CD4-positive, alpha-beta T cell (primary cell): ENCODE measurements around the gene TMEM63C. TPM values are rescaled to one million over a fixed set of nuclear protein-coding genes. Genes with fewer than 3 reads are reported as not detected.

Source experiments
- ATAC-seq: fragments of 200-7000 bp; cut with Tn5 transposase; one replicate; pipeline ENCODE4 v1.10.0; 2022; ENCODE audit warnings: mild to moderate bottlenecking; ENCODE audit not compliant: poor library complexity
- CTCF ChIA-PET: fragments of 350-600 bp; sonication (Branson Sonifier 250); formaldehyde crosslinking; loops from one replicate; lab custom pipeline; 2021; ENCODE audit warnings: antibody characterized with exemption, inconsistent platforms; lab: Charles Lee
- POLR2A ChIA-PET: fragments of 350-600 bp; sonication (Branson Sonifier 250); formaldehyde crosslinking; loops from one replicate; lab custom pipeline; 2021; ENCODE audit warnings: antibody characterized with exemption, inconsistent platforms; lab: Charles Lee
- DNase-seq, 14 experiments: peaks; one replicate each; pipeline ENCODE4 v3.0.0-alpha.2; 2013 to 2020; ENCODE audit warnings: mixed read lengths in 2 of 14
- H3K27ac ChIP-seq, 2 donors: one replicate each; pipeline versions ENCODE4 v1.5.1 to v1.7.0; 2013; ENCODE audit warnings: low read length in 2 of 2, low read depth in 1 of 2, mild to moderate bottlenecking in 1 of 2
- H3K27me3 ChIP-seq, 2 experiments: 1 replicate in 1 of 2; 2 replicates in 1 of 2; pipeline versions ENCODE4 v1.6.1 to v1.7.0; 2013; ENCODE audit warnings: low read length in 2 of 2, control low read depth in 1 of 2, mild to moderate bottlenecking in 1 of 2, moderate library complexity in 1 of 2; ENCODE audit not compliant: insufficient read depth in 2 of 2, control insufficient read depth in 1 of 2
- H3K36me3 ChIP-seq: one replicate; pipeline ENCODE4 v1.6.1; 2013; ENCODE audit warnings: low read length, control low read depth; ENCODE audit not compliant: insufficient read depth
- H3K4me1 ChIP-seq: one replicate; pipeline ENCODE4 v1.6.1; 2013; ENCODE audit warnings: low read length, control low read depth; ENCODE audit not compliant: insufficient read depth
- H3K4me3 ChIP-seq: one replicate; pipeline ENCODE4 v1.5.1; 2013; ENCODE audit warnings: mild to moderate bottlenecking, low read length, moderate library complexity
- H3K9me3 ChIP-seq, 2 experiments: 1 replicate in 1 of 2; 2 replicates in 1 of 2; pipeline versions ENCODE4 v1.6.1 to v1.7.0; 2013; ENCODE audit warnings: low read length in 2 of 2, mild to moderate bottlenecking in 2 of 2, control low read depth in 1 of 2, moderate library complexity in 1 of 2; ENCODE audit not compliant: control insufficient read depth in 1 of 2, insufficient read depth in 1 of 2
- H3K27ac Mint-ChIP-seq: one replicate; pipeline ENCODE4 v1.8.0; 2020; ENCODE audit warnings: mixed read lengths
- H3K27me3 Mint-ChIP-seq: one replicate; pipeline ENCODE4 v1.8.0; 2021; ENCODE audit warnings: mixed read lengths
- H3K36me3 Mint-ChIP-seq: one replicate; pipeline ENCODE4 v1.8.0; 2021; ENCODE audit warnings: low read depth, mixed read lengths
- H3K4me1 Mint-ChIP-seq: one replicate; pipeline ENCODE4 v1.8.0; 2021; ENCODE audit warnings: low read depth, mixed read lengths
- H3K4me3 Mint-ChIP-seq: one replicate; pipeline ENCODE4 v1.8.0; 2020; ENCODE audit warnings: mild to moderate bottlenecking, mixed read lengths
- H3K9me3 Mint-ChIP-seq: one replicate; pipeline ENCODE4 v1.8.0; 2020; ENCODE audit warnings: mixed read lengths
- intact Hi-C, 2 experiments: fragments of 100-400 bp; cut with DNase I in 1 of 2; cut with micrococcal nuclease in 1 of 2; formaldehyde crosslinking; loops; one replicate each; pipeline versions ENCODE4 v1.15.1 to v1.9.0; 2023 to 2025; cut with DNase I, micrococcal nuclease
- total RNA-seq, 174 experiments: library from RNA in 2 of 174; stranded (reverse) in 2 of 174; gene quantifications; one replicate each; pipeline ENCODE4 v1.2.3 and lab custom pipeline; 2021 to 2026
- TF ChIP-seq, protein P1 (sequence below): fragments of 200-600 bp; IDR thresholded peaks from one replicate; pipeline ENCODE4 v1.8.0; 2022; ENCODE audit warnings: antibody characterized with exemption, mild to moderate bottlenecking

Gene TMEM63C
- total RNA-seq, 2 experiments from 2014 or later, result 0.58 to 0.89 TPM

DNA sequence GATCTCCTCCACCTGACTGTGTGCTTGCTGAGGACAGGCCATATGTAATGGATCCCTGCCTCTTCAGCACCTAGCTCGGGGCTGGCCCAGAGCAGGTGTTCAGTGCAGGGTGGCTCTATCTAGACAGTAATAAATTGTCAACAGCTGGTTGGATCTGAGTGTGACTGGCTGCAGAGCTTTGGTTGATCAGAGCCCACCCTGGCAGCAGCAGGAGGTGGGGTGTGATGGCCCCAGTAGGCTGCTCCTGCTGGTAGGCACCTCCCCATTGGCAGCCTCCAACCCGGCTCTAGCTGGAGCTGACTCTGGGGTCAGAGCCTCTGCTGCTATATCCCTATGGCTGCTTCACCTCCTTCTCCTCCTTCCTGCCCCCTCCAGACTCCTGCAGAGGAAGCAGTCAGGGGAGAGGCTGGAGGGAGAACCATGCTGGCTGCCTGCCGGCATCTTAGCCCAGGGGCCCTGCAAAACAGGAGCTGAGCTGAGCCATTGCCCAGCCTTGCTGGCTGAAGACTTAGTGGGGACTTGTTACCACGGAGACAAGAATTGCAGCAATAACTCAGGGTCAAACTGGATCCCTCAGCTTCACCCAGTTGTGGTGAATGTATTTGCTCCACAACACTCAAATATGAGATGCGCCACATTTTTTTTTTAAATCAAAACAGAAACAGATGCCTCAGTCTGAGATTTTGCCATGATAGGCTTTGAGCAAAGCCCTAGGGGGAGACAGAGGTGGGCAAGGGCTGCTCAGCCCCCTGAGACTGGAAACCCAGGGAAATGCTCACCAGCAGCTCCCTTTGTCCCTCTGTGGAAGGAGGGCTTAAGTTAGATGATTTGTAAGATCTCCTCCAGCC lies 22.2 kb downstream of the TMEM63C start:
- H3K9me3 Mint-ChIP-seq, result no peaks in the 10 kb centered on the region
- peaks cover 36% of the 10 kb centered on the region for H3K27me3 Mint-ChIP-seq
- H3K27me3 ChIP-seq, result peaks cover 0 to 5% of the 10 kb centered on the region in 2 experiments
- TF ChIP-seq, protein P1, sequence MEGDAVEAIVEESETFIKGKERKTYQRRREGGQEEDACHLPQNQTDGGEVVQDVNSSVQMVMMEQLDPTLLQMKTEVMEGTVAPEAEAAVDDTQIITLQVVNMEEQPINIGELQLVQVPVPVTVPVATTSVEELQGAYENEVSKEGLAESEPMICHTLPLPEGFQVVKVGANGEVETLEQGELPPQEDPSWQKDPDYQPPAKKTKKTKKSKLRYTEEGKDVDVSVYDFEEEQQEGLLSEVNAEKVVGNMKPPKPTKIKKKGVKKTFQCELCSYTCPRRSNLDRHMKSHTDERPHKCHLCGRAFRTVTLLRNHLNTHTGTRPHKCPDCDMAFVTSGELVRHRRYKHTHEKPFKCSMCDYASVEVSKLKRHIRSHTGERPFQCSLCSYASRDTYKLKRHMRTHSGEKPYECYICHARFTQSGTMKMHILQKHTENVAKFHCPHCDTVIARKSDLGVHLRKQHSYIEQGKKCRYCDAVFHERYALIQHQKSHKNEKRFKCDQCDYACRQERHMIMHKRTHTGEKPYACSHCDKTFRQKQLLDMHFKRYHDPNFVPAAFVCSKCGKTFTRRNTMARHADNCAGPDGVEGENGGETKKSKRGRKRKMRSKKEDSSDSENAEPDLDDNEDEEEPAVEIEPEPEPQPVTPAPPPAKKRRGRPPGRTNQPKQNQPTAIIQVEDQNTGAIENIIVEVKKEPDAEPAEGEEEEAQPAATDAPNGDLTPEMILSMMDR, result no peak
- no peak overlapping the region for H3K4me3 Mint-ChIP-seq
- H3K36me3 Mint-ChIP-seq, result no peaks in the 10 kb centered on the region
- peaks cover 0 to 4% of the 10 kb centered on the region in 2 experiments for H3K9me3 ChIP-seq
- intact Hi-C loops, result no loop called here
- ChIA-PET POLR2A (no interaction called here), CTCF (no interaction called here)
- H3K4me1 ChIP-seq, result no peaks in the 10 kb centered on the region
- H3K4me1 Mint-ChIP-seq, result no peaks in the 10 kb centered on the region
- H3K4me3 ChIP-seq, result no peak overlapping the region
- ATAC-seq, result no peak
- H3K27ac Mint-ChIP-seq, result no peak overlapping the region
- H3K36me3 ChIP-seq, result no peaks in the 10 kb centered on the region
- DNase-seq, result no peak
- H3K27ac ChIP-seq, result no peak overlapping the region

DNA sequence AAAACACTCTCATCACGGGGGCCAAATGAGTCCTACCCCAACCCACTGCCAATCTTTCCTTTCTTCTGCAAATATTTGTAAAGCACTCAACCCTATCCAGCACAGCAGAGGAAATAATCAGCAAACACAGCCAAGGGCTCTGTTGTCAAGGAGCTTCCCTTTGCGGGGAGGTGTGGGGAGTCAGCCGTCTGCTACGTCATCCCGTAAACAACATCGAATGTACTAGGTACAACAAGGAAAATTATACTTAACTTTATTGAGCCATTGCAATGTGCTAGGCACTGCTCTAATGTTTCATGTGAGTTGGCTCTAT lies 22.8 kb downstream of the TMEM63C start:
- Histone ChIP-seq H3K4me1 (no peaks in the 10 kb centered on the region), H3K36me3 (no peaks in the 10 kb centered on the region), H3K9me3 (peaks cover 0 to 5% of the 10 kb centered on the region in 2 experiments), H3K27me3 (peaks cover 0 to 5% of the 10 kb centered on the region in 2 experiments), H3K27ac (no peak overlapping the region), H3K4me3 (no peak overlapping the region)
- ATAC-seq (no peak), DNase-seq (no peak)
- CTCF ChIA-PET, result no interaction called here
- intact Hi-C loops, result no loop called here
- POLR2A ChIA-PET, result no interaction called here
- TF ChIP-seq, protein P1, result no peak
- Mint-ChIP-seq H3K27ac (no peak overlapping the region), H3K4me1 (no peaks in the 10 kb centered on the region), H3K9me3 (no peaks in the 10 kb centered on the region), H3K4me3 (no peak overlapping the region), H3K27me3 (peaks cover 38% of the 10 kb centered on the region), H3K36me3 (no peaks in the 10 kb centered on the region)

DNA sequence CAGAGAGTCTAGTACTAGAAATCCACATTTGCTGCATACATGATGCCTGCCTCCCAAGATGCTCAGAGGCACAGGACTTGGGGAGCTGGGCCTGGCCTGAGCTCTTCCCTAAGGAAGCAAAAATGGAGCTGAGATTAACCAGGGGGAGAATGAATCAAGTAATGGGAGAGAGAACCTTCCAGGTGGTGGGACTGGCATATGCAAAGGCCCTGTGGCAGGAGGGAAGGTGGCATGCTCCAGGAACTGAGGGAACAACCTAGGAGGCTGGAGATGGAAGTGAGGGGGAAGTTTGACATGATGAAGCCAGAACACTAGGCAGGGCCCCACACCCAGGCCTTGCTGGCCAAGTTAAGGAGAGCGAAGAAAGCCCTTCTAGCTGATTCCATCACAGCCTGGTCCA lies 23.3 kb downstream of the TMEM63C start:
- CTCF ChIA-PET, result no interaction called here
- ATAC-seq, result no peak

More for the DNA sequence above, 23.3 kb downstream of the TMEM63C start:
- H3K27ac Mint-ChIP-seq, result no peak overlapping the region
- H3K4me3 Mint-ChIP-seq, result no peak overlapping the region
- H3K9me3 Mint-ChIP-seq, result no peaks in the 10 kb centered on the region
- H3K4me1 Mint-ChIP-seq, result no peaks in the 10 kb centered on the region
- Histone ChIP-seq H3K4me1 (no peaks in the 10 kb centered on the region), H3K27me3 (peaks cover 0 to 2% of the 10 kb centered on the region in 2 experiments), H3K9me3 (peaks cover 0 to 5% of the 10 kb centered on the region in 2 experiments), H3K27ac (no peak overlapping the region), H3K4me3 (no peak overlapping the region), H3K36me3 (no peaks in the 10 kb centered on the region)
- POLR2A ChIA-PET, result no interaction called here
- TF ChIP-seq, protein P1, result no peak
- peaks cover 38% of the 10 kb centered on the region for H3K27me3 Mint-ChIP-seq
- DNase-seq, result no peak
- intact Hi-C loops, result no loop called here
- no peaks in the 10 kb centered on the region for H3K36me3 Mint-ChIP-seq
